HepG2 (cell line): ENCODE measurements around the gene NMUR2. TPM values are rescaled to one million over a fixed set of nuclear protein-coding genes. Genes with fewer than 3 reads are reported as not detected.

Experiments used
- ATAC-seq: fragments of 200-7000 bp; cut with Tn5 transposase; 3 replicates; pipeline ENCODE4 v1.9.1; 2020; ENCODE audit warnings: mild to moderate bottlenecking, moderate library complexity
- BruUV-seq: library from RNA; stranded (reverse); fragments of 400-500 nt; replicated peaks from 2 replicates; lab custom pipeline; 2021; lab: Mats Ljungman, UMichigan
- CTCF ChIA-PET: fragments of 300-600 bp; formaldehyde crosslinking; extraction: SDS; loops from one replicate; lab custom pipeline; 2021; ENCODE audit warnings: low total read pairs, inconsistent platforms, low intra/inter-chr PET ratio; lab: Yijun Ruan, JAX
- POLR2A ChIA-PET: fragments of 350-600 bp; sonication (Branson Sonifier 250); formaldehyde crosslinking; loops from one replicate; lab custom pipeline; 2020; ENCODE audit warnings: antibody characterized with exemption, inconsistent platforms; lab: Yijun Ruan, JAX
- DNase-seq: peaks from one replicate; pipeline ENCODE4 v3.0.0-alpha.2; 2015; ENCODE audit warnings: low spot score
- FAIRE-seq: peaks from 3 replicates; lab custom pipeline; 2011; peaks lifted over from hg19 to GRCh38; lab: Jason Lieb, UNC
- H2AFZ ChIP-seq: one replicate; pipeline ENCODE4 v1.6.1; 2011; ENCODE audit warnings: low read length, inconsistent platforms
- H3K27ac ChIP-seq: fragments of 300-600 bp; 3 replicates; pipeline ENCODE4 v1.8.0; 2011; ENCODE audit warnings: mixed run types, mild to moderate bottlenecking, mixed read lengths, low read length, inconsistent platforms; ENCODE audit not compliant: insufficient read depth; ENCODE audit errors: extremely low read length
- H3K27me3 ChIP-seq, 2 experiments: fragments of 200-600 bp in 1 of 2; 2 replicates in 1 of 2; 3 replicates in 1 of 2; pipeline versions ENCODE4 v1.6.0 to v1.8.0; 2011; ENCODE audit warnings: low read length in 2 of 2, mild to moderate bottlenecking in 2 of 2, moderate library complexity in 2 of 2, inconsistent platforms in 1 of 2; ENCODE audit not compliant: insufficient read depth in 2 of 2, control insufficient read depth in 1 of 2
- H3K36me3 ChIP-seq, 2 experiments: fragments of 200-600 bp in 1 of 2; replicated peaks in 1 of 2; 2 replicates in 1 of 2; 3 replicates in 1 of 2; pipeline versions ENCODE4 v1.5.1 to v1.8.0; 2011; ENCODE audit warnings: low read length in 2 of 2, inconsistent platforms in 1 of 2; ENCODE audit not compliant: insufficient read depth in 2 of 2, control insufficient read depth in 1 of 2
- H3K4me1 ChIP-seq: 2 replicates; pipeline ENCODE4 v1.5.1; 2012; ENCODE audit warnings: low read length, inconsistent platforms; ENCODE audit not compliant: insufficient read depth
- H3K4me2 ChIP-seq: 2 replicates; pipeline ENCODE4 v1.6.0; 2011; ENCODE audit warnings: low read depth, low read length, inconsistent platforms
- H3K4me3 ChIP-seq, 3 experiments: fragments of 200-600 bp in 1 of 3; sonication (generic), shearing (Covaris generic) in 1 of 3; replicated peaks in 1 of 3; 2 replicates each; pipeline ENCODE4 v1.5.1; 2011 to 2016; ENCODE audit warnings: low read length in 3 of 3, inconsistent platforms in 2 of 3, low read depth in 2 of 3, mild to moderate bottlenecking in 2 of 3, control low read depth in 1 of 3, mixed read lengths in 1 of 3; ENCODE audit not compliant: insufficient read depth in 1 of 3
- H3K79me2 ChIP-seq: one replicate; pipeline ENCODE4 v1.6.1; 2011; ENCODE audit warnings: low read length, inconsistent platforms; ENCODE audit not compliant: insufficient read depth
- H3K9ac ChIP-seq: 2 replicates; pipeline ENCODE4 v1.6.0; 2011; ENCODE audit warnings: mild to moderate bottlenecking, low read depth, low read length, inconsistent platforms; ENCODE audit not compliant: insufficient read depth
- H3K9me3 ChIP-seq: 2 replicates; pipeline ENCODE4 v1.5.1; 2012; ENCODE audit warnings: mild to moderate bottlenecking, low read length
- H4K20me1 ChIP-seq: 2 replicates; pipeline ENCODE4 v1.6.0; 2011; ENCODE audit warnings: inconsistent platforms, mild to moderate bottlenecking, low read length, moderate library complexity; ENCODE audit not compliant: insufficient read depth
- AGO1 ChIP-seq: fragments of 200-400 bp; formaldehyde crosslinking; IDR thresholded peaks from 2 replicates; pipeline ENCODE4 v1.6.1; 2017; ENCODE audit warnings: mild to moderate bottlenecking, low read depth, low read length, moderate library complexity; ENCODE audit not compliant: poor library complexity, severe bottlenecking
- AKNA ChIP-seq: sonication (generic); formaldehyde crosslinking; IDR thresholded peaks from 2 replicates; pipeline ENCODE4 v1.4.0; 2020; ENCODE audit warnings: missing genetic modification reagents, borderline replicate concordance
- KDM5A ChIP-seq: fragments of 200-600 bp; sonication (generic); IDR thresholded peaks from 2 replicates; pipeline ENCODE4 v1.7.0; 2018; ENCODE audit warnings: antibody characterized with exemption, mild to moderate bottlenecking, low read length, borderline replicate concordance
- NFE2L1 ChIP-seq: sonication (generic); formaldehyde crosslinking; IDR thresholded peaks from 2 replicates; pipeline ENCODE4 v1.4.0; 2020; ENCODE audit warnings: missing genetic modification reagents, mild to moderate bottlenecking, borderline replicate concordance
- NR2F1 ChIP-seq, 2 experiments: fragments of 450-650 bp in 1 of 2; formaldehyde crosslinking in 1 of 2; IDR thresholded peaks; 2 replicates each; pipeline versions ENCODE4 v1.5.0 to v1.6.1; 2016 to 2020; ENCODE audit warnings: mild to moderate bottlenecking in 1 of 2, missing compliant biosample characterization in 1 of 2, missing genetic modification reagents in 1 of 2, moderate library complexity in 1 of 2
- NR2F2 ChIP-seq: IDR thresholded peaks from 2 replicates; pipeline ENCODE4 v1.6.1; 2012; ENCODE audit warnings: low read depth, inconsistent platforms, borderline replicate concordance
- POLR2AphosphoS2 ChIP-seq: IDR thresholded peaks from 2 replicates; pipeline ENCODE4 v1.6.1; 2011; ENCODE audit warnings: low read depth, low read length, improper control_type of control experiment
- PRDM10 ChIP-seq: sonication (generic); formaldehyde crosslinking; IDR thresholded peaks from 2 replicates; pipeline ENCODE4 v1.4.0; 2020; ENCODE audit warnings: low read depth, missing genetic modification reagents
- SETDB1 ChIP-seq: sonication (generic); formaldehyde crosslinking; IDR thresholded peaks from 2 replicates; pipeline ENCODE4 v1.5.1; 2020; ENCODE audit warnings: missing genetic modification reagents, mild to moderate bottlenecking, borderline replicate concordance
- STAT5B ChIP-seq: sonication (generic); formaldehyde crosslinking; IDR thresholded peaks from 2 replicates; pipeline ENCODE4 v1.4.0; 2020; ENCODE audit warnings: missing genetic modification reagents
- ZBTB1 ChIP-seq: sonication (generic); formaldehyde crosslinking; IDR thresholded peaks from 2 replicates; pipeline ENCODE4 v1.4.0; 2020; ENCODE audit warnings: missing genetic modification reagents, borderline replicate concordance
- ZBTB26 ChIP-seq: IDR thresholded peaks from 2 replicates; pipeline ENCODE4 v1.6.1; 2016; ENCODE audit warnings: missing compliant biosample characterization, missing genetic modification reagents, borderline replicate concordance
- ZNF431 ChIP-seq: sonication (generic); formaldehyde crosslinking; IDR thresholded peaks from 2 replicates; pipeline ENCODE4 v1.9.0; 2022; ENCODE audit warnings: missing genetic modification reagents, low read depth, mild to moderate bottlenecking, borderline replicate concordance
- ZNF44 ChIP-seq: sonication (generic); formaldehyde crosslinking; IDR thresholded peaks from 2 replicates; pipeline ENCODE4 v1.5.1; 2020; ENCODE audit warnings: mild to moderate bottlenecking, missing genetic modification reagents
- WGBS: methylation state at CpG from one replicate; pipeline ENCODE4 v1.1.6; 2017; ENCODE audit warnings: low lambda C conversion rate; 5-methylcytosine and 5-hydroxymethylcytosine counted together
- in situ Hi-C: cut with HindIII; loops from 2 replicates; pipeline ENCODE4 v1.10.0; 2017; ENCODE audit warnings: low pct_unique_long_range_greater_than_20kb; ENCODE audit not compliant: extremely low pct_ligation_motif_present
- intact Hi-C: fragments of 100-400 bp; cut with micrococcal nuclease; formaldehyde crosslinking; loops from one replicate; pipeline ENCODE4 v1.10.0; 2022; ENCODE audit not compliant: unreplicated experiment
- polyA plus RNA-seq, 8 experiments: library from polyadenylated mRNA; depleted of rRNA in 3 of 8; stranded (reverse) in 7 of 8; unstranded in 1 of 8; fragments of >200 nt; fragmentation: Illumina TruSeq in 4 of 8; extraction: Trizol in 4 of 8; gene quantifications; 2 replicates each; pipeline versions ENCODE4 v1.2.1 to v1.2.3, GENCODE V29; 2011 to 2016; ENCODE audit warnings: low read depth in 4 of 8, missing spikeins in 1 of 8, mixed read lengths in 1 of 8; ENCODE audit not compliant: insufficient read depth in 1 of 8
- total RNA-seq, 5 experiments: library from RNA; depleted of rRNA; stranded (reverse); fragments of >200 nt; fragmentation: Illumina TruSeq; extraction: Trizol; gene quantifications; 2 replicates each; pipeline ENCODE4 v1.2.3, GENCODE V29; 2016; ENCODE audit warnings: low read depth in 1 of 5

NMUR2 gene
- total and polyA plus RNA-seq, 2 of the 13 experiments (the other 11 are each of a cell fraction or from before 2014, with no cell fraction given), result not detected

- BruUV-seq, result no TSS peak
Observed at GRCh38 chr5:152364172-152364571, 40.9 kb downstream of the NMUR2 start.

More at GRCh38 chr5:152364172-152364571, 40.9 kb downstream of the NMUR2 start:
- ATAC-seq (no peak), FAIRE-seq (no peak), DNase-seq (no peak)
- in situ Hi-C loops, result no loop called here
- Histone ChIP-seq H3K9me3 (no peaks in the 10 kb centered on the region), H3K36me3 (no peaks in the 10 kb centered on the region), H4K20me1 (no peaks in the 10 kb centered on the region), H2AFZ (no peak overlapping the region), H3K27me3 (no peaks in the 10 kb centered on the region), H3K4me1 (no peaks in the 10 kb centered on the region), H3K4me3 (no peak overlapping the region), H3K9ac (no peak overlapping the region), H3K4me2 (no peak overlapping the region), H3K79me2 (no peaks in the 10 kb centered on the region), H3K27ac (no peak overlapping the region)
- TF ChIP-seq NR2F2, result no peak
- TF ChIP-seq NFE2L1 (CRISPR knock-in tag), result no peak
- TF ChIP-seq STAT5B (CRISPR knock-in tag), result no peak
- TF ChIP-seq ZNF431 (CRISPR knock-in tag), result no peak
- no peak for TF ChIP-seq NR2F1 (CRISPR knock-in tag; IDR thresholded peaks at IDR 0.05)
- no peak for TF ChIP-seq ZBTB26 (CRISPR knock-in tag)
- no peak for TF ChIP-seq ZNF44 (CRISPR knock-in tag)
- TF ChIP-seq AGO1, result no peak
- no peak for TF ChIP-seq AKNA (CRISPR knock-in tag)
- no peak for TF ChIP-seq SETDB1 (CRISPR knock-in tag)
- no peak for TF ChIP-seq POLR2AphosphoS2
- TF ChIP-seq ZBTB1 (CRISPR knock-in tag), result no peak
- TF ChIP-seq PRDM10 (CRISPR knock-in tag), result no peak
- TF ChIP-seq KDM5A, result no peak
- ChIA-PET CTCF (no interaction called here), POLR2A (no interaction called here)
- 0% methylated on average over 4 of the region's 4 CpGs for WGBS
- intact Hi-C loops, result no loop called here
